NCI-H1092 (cell line): ENCODE results near the gene CHST3.
"Not testable (repeated sequence)": the region's sequence is repeated elsewhere in the genome, so short reads cannot be mapped to it uniquely, and the experiment has no call there.

Source experiments
- DNase-seq: peaks from one replicate; lab custom pipeline; 2025; lab: John Stamatoyannopoulos, UW

Gene CHST3

GRCh38 chr10:71950683-71951082 lies 13.5 kb upstream of the CHST3 start:
- no peak for DNase-seq

DNA sequence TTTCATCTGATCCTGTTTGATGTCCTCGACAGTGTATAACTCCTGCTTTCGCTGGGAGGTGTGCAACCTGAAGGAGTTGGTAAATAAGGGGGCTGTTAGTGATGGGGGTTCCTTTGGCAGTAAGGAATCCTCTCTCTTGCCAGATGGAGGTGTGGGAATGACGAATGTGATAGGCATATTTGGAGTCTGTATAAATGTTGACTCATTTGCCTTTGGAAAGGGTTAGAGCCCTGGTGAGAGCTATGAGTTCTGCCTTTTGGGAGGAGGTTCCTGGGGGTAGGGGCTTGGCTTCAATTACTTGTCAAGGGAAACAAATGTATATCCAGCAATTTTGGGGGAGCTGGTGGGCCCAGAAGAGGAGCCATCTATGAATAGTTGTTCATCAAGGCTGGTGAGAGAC lies 11.4 kb upstream of the CHST3 start:
- DNase-seq, result no peak

DNA sequence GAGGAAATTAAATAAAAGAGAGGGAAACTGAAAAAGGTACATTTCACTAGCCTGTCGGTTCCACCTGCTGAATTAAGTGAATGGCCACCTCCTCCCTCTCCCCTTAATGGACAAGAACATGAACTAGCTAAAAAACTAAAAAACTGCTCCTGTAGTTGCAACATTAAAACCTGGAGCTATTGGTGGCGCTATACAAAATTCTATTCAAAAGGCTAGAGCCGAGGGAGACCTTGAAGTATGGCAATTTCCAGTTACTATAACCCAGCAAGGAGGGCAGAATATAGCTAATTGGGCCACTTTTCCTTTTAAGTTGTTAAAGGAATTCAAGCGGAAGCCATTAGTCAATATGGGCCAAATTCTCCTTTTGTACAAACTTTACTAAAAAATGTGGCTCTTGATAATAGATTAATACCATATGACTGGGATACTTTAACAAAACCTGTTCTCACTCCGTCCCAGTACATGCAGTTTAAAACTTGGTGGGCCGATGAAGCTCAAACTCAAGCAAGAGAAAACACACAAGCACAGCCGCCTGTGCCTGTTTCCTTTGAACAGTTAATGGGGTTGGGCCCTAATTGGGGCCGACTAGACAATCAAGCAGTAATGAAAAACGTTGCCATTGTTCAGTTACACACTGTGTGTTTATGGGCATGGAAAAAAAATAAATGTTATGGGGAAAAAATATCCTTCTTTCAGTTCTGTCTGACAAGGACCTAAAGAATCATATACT lies 6.5 kb upstream of the CHST3 start:
- no peak for DNase-seq

GRCh38 chr10:71959526-71959925 lies 4.7 kb upstream of the CHST3 start:
- DNase-seq, result no peak

DNA sequence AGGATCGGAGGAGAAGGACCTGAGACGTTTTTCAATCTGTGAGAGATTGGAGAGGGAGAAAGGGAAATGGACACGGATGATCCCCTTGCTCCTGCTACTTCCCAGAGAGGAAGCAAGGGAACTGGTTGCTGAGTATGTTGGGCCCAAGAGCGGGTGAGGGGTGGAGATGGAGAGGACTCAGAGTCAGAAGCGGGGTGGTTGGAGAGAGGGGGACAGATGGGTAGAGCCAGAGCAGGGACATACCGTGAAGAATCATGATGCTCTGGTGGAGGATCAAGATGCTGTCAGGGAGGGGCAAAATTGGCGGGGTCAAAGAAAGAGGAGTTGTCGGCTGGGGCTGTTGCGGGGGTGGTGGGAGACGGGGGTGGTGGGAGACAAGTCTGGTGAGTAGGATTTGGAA lies 2.4 kb upstream of the CHST3 start:
- no peak for DNase-seq

DNA sequence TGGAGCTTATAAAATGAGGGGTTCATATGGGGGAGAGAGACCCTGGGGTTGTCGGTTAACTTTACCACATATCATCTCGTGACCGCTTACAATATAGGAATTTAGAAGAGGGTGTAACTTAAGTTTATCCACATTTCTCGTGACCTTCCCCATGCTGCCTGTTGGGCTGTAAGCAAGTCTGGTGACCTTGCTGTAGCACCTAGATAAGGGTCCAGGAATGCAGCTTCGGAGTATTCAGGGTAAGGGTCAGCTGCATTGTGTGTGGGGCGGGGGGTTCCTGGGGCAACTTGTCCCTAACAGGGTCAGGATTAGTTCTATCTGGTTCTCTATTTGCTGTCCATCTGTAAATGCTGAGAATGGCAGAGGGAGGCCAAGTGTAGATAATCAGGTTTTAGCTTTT lies 1.3 kb upstream of the CHST3 start:
- no peak for DNase-seq

DNA sequence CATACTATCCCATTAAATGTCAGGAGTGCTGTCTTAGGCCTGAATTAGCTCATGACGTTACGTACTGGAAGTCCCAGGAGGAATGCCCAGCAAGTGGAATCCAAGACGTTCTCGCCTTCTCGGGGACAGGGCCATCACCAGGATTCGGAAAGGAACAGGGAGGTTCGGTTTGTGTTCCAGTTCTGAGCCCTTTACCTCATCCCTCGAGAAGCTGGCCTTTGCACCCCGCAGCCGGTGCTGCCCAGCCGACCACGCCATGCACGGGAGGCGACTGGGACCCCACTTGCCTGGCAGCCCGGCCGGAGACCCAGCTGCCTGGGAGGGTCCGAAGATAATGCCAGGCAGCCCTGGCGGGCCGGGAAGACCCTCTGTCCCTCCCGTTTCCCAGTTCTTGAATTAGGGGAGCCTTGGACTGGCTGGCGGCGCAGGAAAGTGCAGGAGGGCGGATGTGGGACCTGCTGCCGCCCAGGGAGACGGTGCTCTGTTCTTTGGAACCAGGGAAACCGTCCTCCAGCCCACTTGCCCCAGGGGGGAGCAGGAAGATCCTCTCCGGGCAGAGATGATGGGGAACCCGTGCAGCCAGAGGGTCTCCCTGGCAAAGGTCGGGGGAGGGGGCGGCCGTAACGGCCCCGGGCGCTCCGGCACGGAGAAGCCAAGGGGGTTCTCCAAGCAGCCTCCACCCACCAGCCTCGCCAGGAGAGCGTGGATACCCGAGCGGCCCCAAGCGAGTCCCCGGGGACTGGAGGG lies 671 bp upstream of the CHST3 start:
- DNase-seq, result no peak

DNA sequence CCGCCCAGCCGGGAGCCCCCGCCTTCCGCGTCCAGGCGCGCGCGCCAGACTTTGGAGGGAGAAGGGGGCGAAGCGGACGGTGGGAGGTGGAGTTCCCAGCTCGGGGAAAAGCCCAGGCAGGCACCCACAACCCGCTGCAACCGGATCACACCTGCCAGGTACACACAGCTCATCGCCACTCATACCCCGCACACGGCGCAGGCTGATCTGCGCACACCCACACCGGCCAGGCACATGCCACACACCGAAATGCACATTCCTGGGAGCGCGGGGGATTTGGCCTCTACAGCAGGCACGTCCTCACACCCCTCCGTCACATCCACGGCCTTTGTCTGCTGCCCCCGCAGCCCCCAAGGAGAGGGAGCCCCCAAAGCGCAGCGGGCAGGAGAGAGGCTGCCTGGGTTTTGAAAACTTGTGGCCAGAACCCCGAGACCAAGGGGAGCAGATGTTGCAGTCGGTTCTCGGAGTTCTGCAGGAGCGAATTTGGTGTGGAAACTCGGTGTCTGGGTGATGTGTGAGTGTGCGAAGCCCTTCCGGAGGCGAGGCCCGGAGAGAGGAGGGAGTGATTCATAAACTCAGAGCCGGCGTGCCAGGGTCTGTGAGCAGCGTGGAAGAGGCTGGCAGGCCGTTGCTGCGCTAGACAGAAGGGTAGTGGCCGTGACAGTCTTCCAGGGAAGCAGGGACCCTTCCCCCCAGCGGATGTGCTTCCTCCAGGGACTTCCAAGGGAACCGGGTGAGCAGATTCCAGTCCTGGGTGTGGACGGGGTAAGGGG lies 734 bp downstream of the CHST3 start:
- no peak for DNase-seq

- DNase-seq, result no peak
Observed at GRCh38 chr10:71965623-71966022, 1.4 kb downstream of the CHST3 start.

DNA sequence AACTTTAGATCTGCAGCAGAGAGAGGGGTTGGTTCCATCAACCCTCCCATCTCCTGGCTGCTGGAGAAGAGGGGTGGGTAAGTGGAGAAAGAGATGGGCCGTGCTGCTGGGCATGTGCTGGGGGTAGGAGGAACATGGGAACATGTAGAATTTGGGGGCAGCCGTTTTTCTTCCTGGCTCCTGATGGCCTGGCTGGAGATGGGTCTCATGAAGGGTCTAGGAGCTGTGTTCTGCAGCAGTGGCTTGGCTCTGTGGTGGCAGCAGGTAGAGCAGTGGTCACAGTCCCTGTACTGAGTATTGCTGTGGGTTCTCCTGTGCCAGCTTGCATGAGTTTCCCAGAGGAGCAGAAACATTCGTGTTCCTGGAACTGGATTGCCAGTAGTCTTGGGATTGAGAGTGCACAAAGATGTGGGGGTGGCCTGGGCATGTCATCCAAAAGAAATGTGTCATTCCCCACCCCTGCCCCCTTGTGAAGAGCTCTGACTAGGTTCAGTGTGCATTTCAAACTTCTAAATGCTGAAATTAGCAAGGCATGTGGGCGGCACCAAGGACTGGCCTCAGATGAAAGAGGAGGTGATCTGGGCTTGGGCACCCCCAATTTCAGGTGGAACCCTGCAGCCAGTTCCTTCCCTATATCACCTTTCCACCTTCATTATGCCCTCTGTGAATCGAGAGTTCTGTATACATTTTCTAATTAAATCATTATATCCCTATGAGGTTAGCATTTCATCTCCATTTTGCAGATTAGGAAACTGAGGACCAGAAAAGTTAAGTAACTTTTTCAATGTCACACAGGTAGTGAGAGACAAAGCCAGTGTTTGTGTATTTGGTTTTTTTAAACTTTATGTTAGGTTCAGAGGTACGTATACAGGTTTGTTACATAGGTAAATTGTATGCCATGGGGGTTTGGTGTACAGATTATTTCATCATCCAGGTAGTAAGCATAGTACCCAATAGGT lies 2.1 kb downstream of the CHST3 start:
- no peak for DNase-seq

GRCh38 chr10:71967958-71968357 lies 3.8 kb downstream of the CHST3 start:
- DNase-seq, result not testable (repeated sequence)

- DNase-seq, result no peak
Observed at GRCh38 chr10:71968553-71969474, 4.6 kb downstream of the CHST3 start.

GRCh38 chr10:71969929-71970328 lies 5.7 kb downstream of the CHST3 start:
- no peak for DNase-seq

GRCh38 chr10:71970331-71970730 lies 6.1 kb downstream of the CHST3 start:
- DNase-seq, result no peak

DNA sequence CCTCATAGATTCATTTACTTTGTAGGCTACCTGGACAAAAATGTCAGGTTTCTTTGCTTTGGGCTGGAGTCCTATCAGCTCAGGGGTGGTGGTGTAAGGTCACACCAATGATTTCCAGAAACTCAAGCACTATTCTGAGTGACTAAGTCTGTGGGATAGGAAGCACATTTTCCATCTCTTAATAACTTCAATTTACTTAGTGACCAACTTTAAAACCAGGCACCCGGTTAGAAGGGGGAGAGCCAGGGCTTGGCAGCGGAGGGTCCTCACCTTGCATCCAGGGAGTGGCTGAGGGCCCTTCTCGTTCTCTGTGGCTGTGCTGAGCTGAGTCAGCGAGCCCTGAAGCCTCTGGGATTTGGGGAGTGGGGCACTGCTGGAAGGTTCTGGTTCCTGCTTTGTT lies 6.7 kb downstream of the CHST3 start:
- DNase-seq, result no peak

GRCh38 chr10:71971311-71971731 lies 7.1 kb downstream of the CHST3 start:
- no peak for DNase-seq

DNA sequence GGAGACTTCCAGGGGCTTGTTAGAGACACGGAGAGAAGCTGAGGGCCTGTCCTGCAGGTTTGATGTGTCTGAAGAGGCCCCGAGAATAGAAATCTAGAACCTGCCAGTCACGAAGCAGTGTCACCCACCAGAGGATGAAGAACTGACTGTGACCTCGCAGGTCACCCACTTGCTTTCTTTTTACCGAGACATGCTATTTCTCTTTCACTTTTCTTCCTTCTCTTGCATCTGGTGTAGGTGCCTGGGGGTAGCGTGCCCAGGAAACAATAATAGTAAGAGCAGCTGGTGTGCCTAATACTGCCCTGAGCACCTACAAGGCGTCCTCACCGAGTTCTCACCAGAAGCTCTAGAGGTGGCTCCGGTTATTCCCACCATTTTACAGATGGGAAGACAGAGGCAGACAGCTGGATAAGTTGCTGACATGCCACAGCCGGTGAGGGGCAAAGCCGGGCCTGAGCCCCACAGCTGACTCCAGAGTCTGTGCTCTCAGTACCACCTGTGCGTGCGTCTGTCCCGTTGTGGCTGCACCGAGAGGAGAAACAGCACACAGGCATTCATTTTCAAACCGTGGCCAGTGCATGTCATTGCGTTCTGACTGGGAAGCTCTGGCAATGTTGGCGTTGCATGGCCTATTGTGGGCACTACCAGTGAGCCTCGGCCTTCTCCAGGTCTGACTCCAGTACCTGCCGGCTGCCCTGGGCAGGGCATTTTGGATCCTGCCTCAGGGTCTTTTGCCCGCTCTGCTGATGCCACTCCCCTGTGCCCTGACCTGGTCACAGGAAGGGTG lies 7.8 kb downstream of the CHST3 start:
- no peak for DNase-seq

GRCh38 chr10:71972746-71973695 lies 8.8 kb downstream of the CHST3 start:
- no peak for DNase-seq
